DOHH2 (cell line): ENCODE measurements around the gene FIBCD1.

Source experiments
- H3F3A ChIP-seq: fragments of 200-600 bp; sonication (generic), shearing (Covaris generic); 2 replicates; pipeline ENCODE4 v1.6.0; 2016; ENCODE audit warnings: antibody characterized with exemption, mild to moderate bottlenecking; ENCODE audit not compliant: control insufficient read depth, insufficient read depth
- H3K27ac ChIP-seq: fragments of 200-600 bp; sonication (generic); 2 replicates; pipeline ENCODE4 v1.5.1; 2014; ENCODE audit warnings: low read depth, mild to moderate bottlenecking, low read length, moderate library complexity
- H3K27me3 ChIP-seq: fragments of 200-600 bp; sonication (generic); 2 replicates; pipeline ENCODE4 v1.6.1; 2014; ENCODE audit warnings: mild to moderate bottlenecking, low read length, mixed read lengths; ENCODE audit not compliant: control insufficient read depth
- H3K36me3 ChIP-seq: fragments of 200-600 bp; sonication (generic); 2 replicates; pipeline ENCODE4 v1.6.1; 2014; ENCODE audit warnings: mild to moderate bottlenecking, low read length, moderate library complexity, mixed read lengths; ENCODE audit not compliant: control insufficient read depth
- H3K4me1 ChIP-seq: fragments of 200-600 bp; sonication (generic); 2 replicates; pipeline ENCODE4 v1.6.1; 2014; ENCODE audit warnings: mild to moderate bottlenecking, low read length, mixed read lengths; ENCODE audit not compliant: control insufficient read depth
- H3K4me2 ChIP-seq: fragments of 200-600 bp; sonication (generic); 2 replicates; pipeline ENCODE4 v1.6.0; 2014; ENCODE audit warnings: mild to moderate bottlenecking, low read length, moderate library complexity
- H3K4me3 ChIP-seq: fragments of 200-600 bp; sonication (generic); 2 replicates; pipeline ENCODE4 v1.5.1; 2014; ENCODE audit warnings: mild to moderate bottlenecking, low read length, mixed read lengths
- H3K79me2 ChIP-seq: fragments of 200-600 bp; sonication (generic); 2 replicates; pipeline ENCODE4 v1.6.1; 2014; ENCODE audit warnings: mild to moderate bottlenecking, low read length, mixed read lengths; ENCODE audit not compliant: control insufficient read depth
- H3K9me2 ChIP-seq: fragments of 200-600 bp; sonication (generic); replicated peaks from 2 replicates; pipeline ENCODE4 v1.6.1; 2014; ENCODE audit warnings: mild to moderate bottlenecking, low read length, mixed read lengths; ENCODE audit not compliant: control insufficient read depth
- H3K9me3 ChIP-seq: fragments of 200-600 bp; sonication (generic); 2 replicates; pipeline ENCODE4 v1.6.1; 2014; ENCODE audit warnings: antibody characterized with exemption, low read length, mixed read lengths; ENCODE audit not compliant: control insufficient read depth, insufficient read depth
- H4K20me1 ChIP-seq: fragments of 200-600 bp; sonication (generic); 2 replicates; pipeline ENCODE4 v1.6.0; 2014; ENCODE audit warnings: low read depth, mild to moderate bottlenecking, antibody characterized with exemption, low read length, moderate library complexity; ENCODE audit not compliant: control insufficient read depth, insufficient read depth
- EZH2phosphoT487 ChIP-seq: fragments of 200-600 bp; sonication (generic); IDR thresholded peaks from 2 replicates; pipeline ENCODE4 v1.6.1; 2017; ENCODE audit warnings: borderline replicate concordance, mild to moderate bottlenecking, antibody characterized with exemption, low read length, moderate library complexity, mixed read lengths
- TF ChIP-seq, protein P1 (sequence below): fragments of 200-600 bp; sonication (generic); IDR thresholded peaks from one replicate; pipeline ENCODE4 v1.5.1; 2014; ENCODE audit warnings: antibody characterized with exemption, mild to moderate bottlenecking, low read depth, low read length; ENCODE audit not compliant: poor library complexity, severe bottlenecking

Gene FIBCD1

DNA sequence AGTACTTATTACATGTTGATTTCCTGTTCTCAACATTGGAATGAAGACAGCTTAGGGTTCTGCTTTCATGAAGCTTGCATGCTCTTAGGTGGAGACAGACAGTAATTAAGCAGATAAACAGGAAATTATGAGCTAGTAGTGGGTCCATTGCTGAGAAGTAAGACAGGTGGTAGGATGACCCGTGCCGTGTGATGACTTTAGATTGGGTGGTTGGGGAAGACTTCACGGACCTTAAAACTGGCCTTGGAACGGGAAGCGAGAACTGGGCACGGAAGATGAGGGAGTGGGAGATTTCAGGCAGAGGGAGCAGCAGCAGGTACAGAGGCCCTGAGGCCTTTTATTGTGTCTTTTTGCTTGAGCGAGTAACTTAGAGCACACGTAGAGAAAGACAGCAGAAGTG lies 76.8 kb downstream of the FIBCD1 start:
- no peak overlapping the region for H3K4me3 ChIP-seq
- H3K9me2 ChIP-seq = no peaks in the 10 kb centered on the region
- no peaks in the 10 kb centered on the region for H3K79me2 ChIP-seq
- peaks cover 14% of the 10 kb centered on the region for H3K36me3 ChIP-seq
- H4K20me1 ChIP-seq = peaks cover 1% of the 10 kb centered on the region; the same call in 1 of the 2 replicates
- no peaks in the 10 kb centered on the region for H3K4me1 ChIP-seq
- no peak overlapping the region for H3K4me2 ChIP-seq
- TF ChIP-seq EZH2phosphoT487 = no peak
- TF ChIP-seq, protein P1, sequence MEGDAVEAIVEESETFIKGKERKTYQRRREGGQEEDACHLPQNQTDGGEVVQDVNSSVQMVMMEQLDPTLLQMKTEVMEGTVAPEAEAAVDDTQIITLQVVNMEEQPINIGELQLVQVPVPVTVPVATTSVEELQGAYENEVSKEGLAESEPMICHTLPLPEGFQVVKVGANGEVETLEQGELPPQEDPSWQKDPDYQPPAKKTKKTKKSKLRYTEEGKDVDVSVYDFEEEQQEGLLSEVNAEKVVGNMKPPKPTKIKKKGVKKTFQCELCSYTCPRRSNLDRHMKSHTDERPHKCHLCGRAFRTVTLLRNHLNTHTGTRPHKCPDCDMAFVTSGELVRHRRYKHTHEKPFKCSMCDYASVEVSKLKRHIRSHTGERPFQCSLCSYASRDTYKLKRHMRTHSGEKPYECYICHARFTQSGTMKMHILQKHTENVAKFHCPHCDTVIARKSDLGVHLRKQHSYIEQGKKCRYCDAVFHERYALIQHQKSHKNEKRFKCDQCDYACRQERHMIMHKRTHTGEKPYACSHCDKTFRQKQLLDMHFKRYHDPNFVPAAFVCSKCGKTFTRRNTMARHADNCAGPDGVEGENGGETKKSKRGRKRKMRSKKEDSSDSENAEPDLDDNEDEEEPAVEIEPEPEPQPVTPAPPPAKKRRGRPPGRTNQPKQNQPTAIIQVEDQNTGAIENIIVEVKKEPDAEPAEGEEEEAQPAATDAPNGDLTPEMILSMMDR = no peak
- H3K27me3 ChIP-seq = no peaks in the 10 kb centered on the region
- no peaks in the 10 kb centered on the region for H3K9me3 ChIP-seq
- H3F3A ChIP-seq = no peaks in the 10 kb centered on the region
- H3K27ac ChIP-seq = no peak overlapping the region

DNA sequence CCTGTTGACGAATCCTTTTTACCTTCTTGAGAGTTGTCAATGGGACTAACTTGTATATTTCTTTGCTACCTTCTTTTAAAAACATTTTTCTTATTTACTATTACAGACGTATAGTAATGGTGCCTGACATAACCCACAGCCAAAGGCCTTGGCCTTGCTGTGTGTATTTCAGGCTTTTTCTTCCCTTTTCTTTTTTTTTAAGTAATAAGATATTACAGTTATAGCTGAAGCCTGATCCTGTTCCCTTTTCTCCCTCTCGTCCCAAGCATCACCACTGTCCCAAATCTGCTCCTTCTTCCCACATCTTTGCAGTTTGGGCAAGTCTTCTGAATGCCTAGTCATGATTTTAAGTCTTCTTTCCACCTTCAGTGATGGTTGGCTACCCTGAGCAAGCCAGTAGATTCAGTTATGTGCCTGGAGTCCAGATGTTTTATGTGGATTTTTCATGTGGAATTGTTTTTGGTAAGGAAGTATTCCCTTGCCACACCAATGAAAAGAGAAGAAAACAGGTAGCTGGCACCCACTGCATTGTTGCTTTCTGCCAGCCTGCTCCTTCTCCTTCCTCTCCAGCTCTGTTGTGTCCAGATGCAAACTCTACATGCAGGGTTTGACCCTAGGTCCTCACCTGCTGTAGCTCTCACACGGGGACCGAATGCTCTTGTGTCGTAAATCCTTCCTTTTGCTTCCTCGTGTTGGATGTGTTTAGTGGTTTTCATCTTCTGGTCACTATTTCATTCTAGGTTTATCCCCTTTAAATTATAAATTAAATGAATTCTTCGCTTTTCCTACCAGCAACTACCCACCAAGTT lies 77.5 kb downstream of the FIBCD1 start:
- Histone ChIP-seq H3K36me3 (peaks cover 20% of the 10 kb centered on the region), H3K79me2 (no peaks in the 10 kb centered on the region)
- TF ChIP-seq, protein P1 = no peak
- no peak for TF ChIP-seq EZH2phosphoT487

DNA sequence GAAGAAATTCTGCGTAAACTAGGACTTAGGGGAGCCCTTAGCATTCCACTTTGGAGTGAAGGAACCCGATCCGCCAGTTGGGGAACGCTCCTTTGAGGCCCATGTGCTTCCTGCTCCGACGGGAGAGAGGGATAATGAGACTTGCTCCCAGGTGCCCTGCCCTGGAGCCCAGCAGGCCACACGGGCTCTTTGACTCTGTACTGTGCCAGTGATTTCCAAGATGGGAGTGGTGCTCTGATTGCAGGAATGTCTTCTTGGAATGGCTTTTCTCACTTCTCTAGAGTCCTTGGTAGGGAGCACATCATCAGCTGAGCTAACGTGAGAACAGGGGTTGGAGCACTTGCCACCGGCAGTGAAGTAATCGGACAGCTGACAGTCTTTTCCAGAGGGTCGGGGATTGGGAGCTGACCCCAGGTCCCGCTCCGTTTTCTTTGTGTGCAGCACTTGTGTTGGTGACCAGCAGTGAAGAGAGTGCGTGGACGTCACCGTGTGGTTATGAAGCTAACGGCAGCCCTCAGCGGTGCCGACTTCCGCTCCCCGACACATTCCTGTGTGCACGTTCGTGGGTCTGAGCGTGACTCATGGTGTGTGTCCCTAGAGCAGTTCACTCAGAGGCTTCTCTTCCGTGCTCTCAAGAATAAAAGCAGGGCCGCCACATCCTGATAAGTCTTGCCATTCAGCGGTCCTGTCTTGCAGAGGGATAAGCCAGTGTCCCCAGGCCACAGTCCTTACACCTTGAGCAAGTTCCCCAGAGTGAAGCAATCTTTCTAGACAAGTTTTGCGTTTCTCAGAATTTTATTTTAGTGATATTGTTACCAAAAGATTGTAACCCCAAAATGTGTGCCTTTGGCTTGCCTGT lies 78.4 kb downstream of the FIBCD1 start:
- no peak overlapping the region for H3K27ac ChIP-seq
- H4K20me1 ChIP-seq = peaks cover 3% of the 10 kb centered on the region; the same call in 1 of the 2 replicates
- TF ChIP-seq EZH2phosphoT487 = no peak
- TF ChIP-seq, protein P1 = no peak
- H3K79me2 ChIP-seq = no peaks in the 10 kb centered on the region
- H3K4me1 ChIP-seq = no peaks in the 10 kb centered on the region
- no peaks in the 10 kb centered on the region for H3K27me3 ChIP-seq
- no peaks in the 10 kb centered on the region for H3K9me2 ChIP-seq
- peaks cover 22% of the 10 kb centered on the region for H3K36me3 ChIP-seq
- no peaks in the 10 kb centered on the region for H3K9me3 ChIP-seq
- no peak overlapping the region for H3K4me2 ChIP-seq
- no peak overlapping the region for H3K4me3 ChIP-seq
- no peaks in the 10 kb centered on the region for H3F3A ChIP-seq

More for the DNA sequence above, 77.5 kb downstream of the FIBCD1 start:
- peaks cover 3% of the 10 kb centered on the region; the same call in 1 of the 2 replicates for H4K20me1 ChIP-seq
- H3K9me3 ChIP-seq = no peaks in the 10 kb centered on the region
- H3K4me2 ChIP-seq = no peak overlapping the region
- H3K27ac ChIP-seq = no peak overlapping the region
- no peaks in the 10 kb centered on the region for H3K9me2 ChIP-seq
- no peaks in the 10 kb centered on the region for H3K4me1 ChIP-seq
- no peaks in the 10 kb centered on the region for H3K27me3 ChIP-seq
- H3K4me3 ChIP-seq = no peak overlapping the region
- H3F3A ChIP-seq = no peaks in the 10 kb centered on the region
